Keratinocyte (primary cell): ENCODE data around the gene DENND10. TPM values are rescaled to one million over a fixed set of nuclear protein-coding genes. Genes with fewer than 3 reads are reported as not detected.
A peak's percentile ranks its signal among the peaks of the same experiment; 100 is the strongest.

Source experiments
- DNase-seq: peaks from one replicate; pipeline ENCODE4 v3.0.0-alpha.2; 2011; ENCODE audit warnings: low read depth, missing footprints, low spot score
- FAIRE-seq: peaks from 2 replicates; lab custom pipeline; 2011; peaks lifted over from hg19 to GRCh38; lab: Jason Lieb, UNC
- H2AFZ ChIP-seq: 2 replicates; pipeline ENCODE4 v1.6.0; 2012; ENCODE audit warnings: low read length, control low read depth, inconsistent platforms; ENCODE audit not compliant: control insufficient read depth
- H3K27ac ChIP-seq: 2 replicates; pipeline ENCODE4 v1.5.1; 2011; ENCODE audit warnings: low read length; ENCODE audit not compliant: control insufficient read depth, insufficient read depth
- H3K27me3 ChIP-seq: 3 replicates; pipeline ENCODE4 v1.6.0; 2011; ENCODE audit warnings: low read length; ENCODE audit not compliant: control insufficient read depth, insufficient read depth; ENCODE audit errors: extremely low read depth
- H3K36me3 ChIP-seq, 2 experiments: 2 replicates in 1 of 2; 3 replicates in 1 of 2; pipeline ENCODE4 v1.5.1; 2011; ENCODE audit warnings: low read length in 2 of 2, mild to moderate bottlenecking in 1 of 2; ENCODE audit not compliant: control insufficient read depth in 2 of 2, insufficient read depth in 2 of 2; ENCODE audit errors: extremely low read depth in 1 of 2
- H3K4me1 ChIP-seq: 3 replicates; pipeline ENCODE4 v1.5.1; 2011; ENCODE audit warnings: low read length; ENCODE audit not compliant: control insufficient read depth, insufficient read depth; ENCODE audit errors: extremely low read depth
- H3K4me2 ChIP-seq: 3 replicates; pipeline ENCODE4 v1.6.0; 2011; ENCODE audit warnings: low read depth, low read length; ENCODE audit not compliant: control insufficient read depth, insufficient read depth; ENCODE audit errors: extremely low read depth
- H3K4me3 ChIP-seq, 3 experiments: fragments of 200-600 bp in 1 of 3; sonication (generic) in 1 of 3; 2 replicates in 2 of 3; 3 replicates in 1 of 3; pipeline ENCODE4 v1.5.1; 2011 to 2016; ENCODE audit warnings: low read length in 3 of 3, mild to moderate bottlenecking in 3 of 3, control low read depth in 2 of 3, inconsistent platforms in 1 of 3, low read depth in 1 of 3, mixed read lengths in 1 of 3, mixed run types in 1 of 3, moderate library complexity in 1 of 3; ENCODE audit not compliant: control insufficient read depth in 2 of 3, insufficient read depth in 2 of 3; ENCODE audit errors: extremely low read depth in 1 of 3
- H3K79me2 ChIP-seq: 2 replicates; pipeline ENCODE4 v1.6.0; 2012; ENCODE audit warnings: low read length; ENCODE audit not compliant: control insufficient read depth, insufficient read depth
- H3K9ac ChIP-seq: 3 replicates; pipeline ENCODE4 v1.6.0; 2011; ENCODE audit warnings: low read length; ENCODE audit not compliant: control insufficient read depth, insufficient read depth; ENCODE audit errors: extremely low read depth
- H3K9me1 ChIP-seq: 3 replicates; pipeline ENCODE4 v1.6.0; 2011; ENCODE audit warnings: low read length; ENCODE audit not compliant: control insufficient read depth, insufficient read depth; ENCODE audit errors: extremely low read depth
- H3K9me3 ChIP-seq: 2 replicates; pipeline ENCODE4 v1.5.1; 2012; ENCODE audit warnings: low read depth, low read length; ENCODE audit not compliant: control insufficient read depth
- H4K20me1 ChIP-seq: 3 replicates; pipeline ENCODE4 v1.6.0; 2011; ENCODE audit warnings: low read length; ENCODE audit not compliant: control insufficient read depth, insufficient read depth; ENCODE audit errors: extremely low read depth
- CTCF ChIP-seq, 3 experiments: IDR thresholded peaks in 1 of 3; conservative IDR thresholded peaks in 1 of 3; optimal IDR thresholded peaks in 1 of 3; 2 replicates in 2 of 3; 3 replicates in 1 of 3; pipeline versions ENCODE3 to v1.5.1; 2011; ENCODE audit warnings: low read length in 3 of 3, mild to moderate bottlenecking in 3 of 3, moderate library complexity in 2 of 3, control low read depth in 1 of 3, inconsistent platforms in 1 of 3; ENCODE audit not compliant: insufficient read depth in 2 of 3; ENCODE audit errors: extremely low read depth in 1 of 3
- EZH2 ChIP-seq: IDR thresholded peaks from one replicate; pipeline ENCODE4 v1.6.1; 2012; ENCODE audit warnings: inconsistent platforms, mild to moderate bottlenecking, low read length, moderate library complexity
- dilution Hi-C: fragments of 300-500 bp; cut with MboI; formaldehyde crosslinking; loops from one replicate; pipeline ENCODE4 v1.7.0; 2020; ENCODE audit warnings: low sequenced_read_pairs; ENCODE audit not compliant: extremely low pct_ligation_motif_present
- polyA plus RNA-seq, 5 experiments: library from polyadenylated mRNA; depleted of rRNA in 3 of 5; stranded (reverse) in 3 of 5; stranded (forward) in 1 of 5; unstranded in 1 of 5; fragments of >200 nt; gene quantifications; 1 replicate in 1 of 5; 2 replicates in 3 of 5; 3 replicates in 1 of 5; pipeline versions ENCODE4 v1.2.1 to v1.2.3, GENCODE V29; 2011 to 2012; ENCODE audit warnings: missing spikeins in 2 of 5, low read depth in 1 of 5, low replicate concordance in 1 of 5

The DENND10 gene
- polyA plus RNA-seq, 1 donor (not counting 4 experiments of a cell fraction or from before 2014, with no cell fraction given) = 76.5 TPM

- Histone ChIP-seq H3K27ac (no peak overlapping the region), H3K9ac (no peak overlapping the region), H3K79me2 (peaks cover 3% of the 10 kb centered on the region), H4K20me1 (no peaks in the 10 kb centered on the region), H3K4me2 (no peak overlapping the region), H3K9me3 (no peaks in the 10 kb centered on the region), H3K27me3 (no peaks in the 10 kb centered on the region), H3K9me1 (no peaks in the 10 kb centered on the region), H3K4me3 (no peak overlapping the region), H3K36me3 (peaks cover 14 to 17% of the 10 kb centered on the region in 2 experiments), H3K4me1 (peaks cover 20% of the 10 kb centered on the region), H2AFZ (no peak overlapping the region)
- FAIRE-seq (no peak), DNase-seq (no peak)
- dilution Hi-C loops = no loop called here
- TF ChIP-seq EZH2 = no peak
- TF ChIP-seq CTCF (optimal IDR thresholded peaks at IDR 0.05 in 1 of 3, IDR thresholded peaks at IDR 0.05 in 1 of 3, conservative IDR thresholded peaks at IDR 0.05 in 1 of 3; ENCODE audit: extremely low read depth in 1 of 3, insufficient read depth in 2 of 3, low read length in 3 of 3) = no peak
These were observed 58.7 kb downstream of the DENND10 start for GRCh38 chr10:119162452-119163092.

- FAIRE-seq = no peak
- dilution Hi-C loops = no loop called here
These were observed 61.5 kb downstream of the DENND10 start, which contains the start of gene SFXN4 for GRCh38 chr10:119165171-119166117. SFXN4 (minus strand) TSS chr10:119165714; CDS start chr10:119165647, 67 bp downstream.

More at GRCh38 chr10:119165171-119166117, 61.5 kb downstream of the DENND10 start, which contains the start of gene SFXN4:
- no peaks in the 10 kb centered on the region for H3K27me3 ChIP-seq
- peaks cover 20% of the 10 kb centered on the region for H3K4me1 ChIP-seq
- H4K20me1 ChIP-seq = no peaks in the 10 kb centered on the region
- peak within 1 kb of the TSS; percentile 73 for H3K27ac ChIP-seq
- H3K9me3 ChIP-seq = no peaks in the 10 kb centered on the region
- peaks cover 14 to 18% of the 10 kb centered on the region in 2 experiments for H3K36me3 ChIP-seq
- no peaks in the 10 kb centered on the region for H3K9me1 ChIP-seq
- TF ChIP-seq CTCF (optimal IDR thresholded peaks at IDR 0.05 in 1 of 3, IDR thresholded peaks at IDR 0.05 in 1 of 3, conservative IDR thresholded peaks at IDR 0.05 in 1 of 3; ENCODE audit: extremely low read depth in 1 of 3, insufficient read depth in 2 of 3, low read length in 3 of 3) = peak in 1 of 3 experiments; percentile 17
- TF ChIP-seq EZH2 = no peak
- no peak for DNase-seq
- H3K4me2 ChIP-seq = peak within 1 kb of the TSS; percentile 94
- peak within 1 kb of the TSS; percentile 86 for H3K9ac ChIP-seq
- peak within 1 kb of the TSS; percentile 86 for H2AFZ ChIP-seq
- H3K4me3 ChIP-seq = peak within 1 kb of the TSS; percentile 64 to 84 (median 76)
- peaks cover 3% of the 10 kb centered on the region for H3K79me2 ChIP-seq
